Glomerular visceral epithelial cell (primary cell): ENCODE data around the gene NCAPD2.
"Not testable (repeated sequence)": the region's sequence is repeated elsewhere in the genome, so short reads cannot be mapped to it uniquely, and the experiment has no call there.

Experiments
- DNase-seq: peaks from one replicate; pipeline ENCODE4 v3.0.0-alpha.2; 2016; ENCODE audit errors: extremely low spot score

Gene NCAPD2

GRCh38 chr12:6550294-6551062 is 56.6 kb downstream of the NCAPD2 start:
- DNase-seq = no peak

GRCh38 chr12:6551063-6551461 is 57.2 kb downstream of the NCAPD2 start:
- DNase-seq = no peak

GRCh38 chr12:6551496-6552139 is 57.7 kb downstream of the NCAPD2 start:
- peak; percentile 46 for DNase-seq

- no peak for DNase-seq
These were observed 58.2 kb downstream of the NCAPD2 start for GRCh38 chr12:6552140-6552551.

- peak; percentile 71 for DNase-seq
These were observed 59.4 kb downstream of the NCAPD2 start for GRCh38 chr12:6553051-6553868.

GRCh38 chr12:6554168-6555017 is 60.5 kb downstream of the NCAPD2 start:
- DNase-seq = peak; percentile 84

- DNase-seq = no peak
These were observed 61.3 kb downstream of the NCAPD2 start for GRCh38 chr12:6555018-6555691.

- not testable (repeated sequence) for DNase-seq
These were observed 62.6 kb downstream of the NCAPD2 start for GRCh38 chr12:6556496-6556817.

GRCh38 chr12:6556857-6557256 is 63.0 kb downstream of the NCAPD2 start:
- no peak for DNase-seq

GRCh38 chr12:6558014-6558760 is 64.3 kb downstream of the NCAPD2 start:
- peak; percentile 63 for DNase-seq

- no peak for DNase-seq
These were observed 65.6 kb downstream of the NCAPD2 start for GRCh38 chr12:6559500-6559899.

- DNase-seq = no peak
These were observed 66.8 kb downstream of the NCAPD2 start for GRCh38 chr12:6560501-6561205.

GRCh38 chr12:6562881-6563280 is 69.0 kb downstream of the NCAPD2 start:
- DNase-seq = no peak

- peak; percentile 45 for DNase-seq
These were observed 69.6 kb downstream of the NCAPD2 start for GRCh38 chr12:6563448-6564050.

GRCh38 chr12:6567112-6567670 is 73.3 kb downstream of the NCAPD2 start:
- no peak for DNase-seq

GRCh38 chr12:6569312-6569711 is 75.4 kb downstream of the NCAPD2 start:
- DNase-seq = no peak

GRCh38 chr12:6569786-6570185 is 75.9 kb downstream of the NCAPD2 start:
- no peak for DNase-seq

- DNase-seq = peak; percentile 41
These were observed 76.5 kb downstream of the NCAPD2 start for GRCh38 chr12:6570264-6570887.

GRCh38 chr12:6573001-6573400 is 79.1 kb downstream of the NCAPD2 start:
- DNase-seq = no peak
